ENCODE measurements around the gene ZDHHC11B.
"Not testable (repeated sequence)": the region's sequence is repeated elsewhere in the genome, so short reads cannot be mapped to it uniquely, and the experiment has no call there.

ZDHHC11B gene

GRCh38 chr5:783881-784427 lies 575 bp downstream of the ZDHHC11B start:
- DNase-seq (ENCODE audit: low spot score) = not testable (repeated sequence)

GRCh38 chr5:783049-783802 lies 1.3 kb downstream of the ZDHHC11B start:
- not testable (repeated sequence) for DNase-seq (ENCODE audit: low spot score)

GRCh38 chr5:782356-782755 lies 2.2 kb downstream of the ZDHHC11B start:
- not testable (repeated sequence) for DNase-seq (ENCODE audit: low spot score)

GRCh38 chr5:780571-780970 lies 4.0 kb downstream of the ZDHHC11B start:
- not testable (repeated sequence) for DNase-seq (ENCODE audit: low spot score)

GRCh38 chr5:778967-779366 lies 5.6 kb downstream of the ZDHHC11B start:
- not testable (repeated sequence) for DNase-seq (ENCODE audit: low spot score)

GRCh38 chr5:778421-778820 lies 6.1 kb downstream of the ZDHHC11B start:
- not testable (repeated sequence) for DNase-seq (ENCODE audit: low spot score)

- no peak for DNase-seq (ENCODE audit: low spot score)
These were observed 6.8 kb downstream of the ZDHHC11B start for GRCh38 chr5:777756-778161.

GRCh38 chr5:776862-777711 lies 7.4 kb downstream of the ZDHHC11B start:
- no peak for DNase-seq (ENCODE audit: low spot score)

- no peak for DNase-seq (ENCODE audit: low spot score)
These were observed 8.3 kb downstream of the ZDHHC11B start for GRCh38 chr5:775961-776861.

- not testable (repeated sequence) for DNase-seq (ENCODE audit: low spot score)
These were observed 9.0 kb downstream of the ZDHHC11B start for GRCh38 chr5:775595-775960.

- DNase-seq (ENCODE audit: low spot score) = not testable (repeated sequence)
These were observed 9.5 kb downstream of the ZDHHC11B start for GRCh38 chr5:774854-775505.

- not testable (repeated sequence) for DNase-seq (ENCODE audit: low spot score)
These were observed 10.2 kb downstream of the ZDHHC11B start for GRCh38 chr5:774304-774703.

GRCh38 chr5:773517-774264 lies 10.8 kb downstream of the ZDHHC11B start:
- DNase-seq (ENCODE audit: low spot score) = no peak

GRCh38 chr5:772931-773330 lies 11.6 kb downstream of the ZDHHC11B start:
- not testable (repeated sequence) for DNase-seq (ENCODE audit: low spot score)

- not testable (repeated sequence) for DNase-seq (ENCODE audit: low spot score)
These were observed 12.0 kb downstream of the ZDHHC11B start for GRCh38 chr5:772547-772890.

- not testable (repeated sequence) for DNase-seq (ENCODE audit: low spot score)
These were observed 12.5 kb downstream of the ZDHHC11B start for GRCh38 chr5:771841-772546.

GRCh38 chr5:771087-771781 lies 13.3 kb downstream of the ZDHHC11B start:
- not testable (repeated sequence) for DNase-seq (ENCODE audit: low spot score)

- DNase-seq (ENCODE audit: low spot score) = not testable (repeated sequence)
These were observed 13.9 kb downstream of the ZDHHC11B start for GRCh38 chr5:770585-770984.

- DNase-seq (ENCODE audit: low spot score) = not testable (repeated sequence)
These were observed 14.9 kb downstream of the ZDHHC11B start for GRCh38 chr5:769485-770145.

Measured in pons (tissue), 1 donor.